ENCODE results near the gene CACNA2D4.

Gene CACNA2D4

GRCh38 chr12:1886396-1887008, 31.9 kb downstream of the CACNA2D4 start:
- DNase-seq, result no peak

- DNase-seq, result no peak
These were observed 32.7 kb downstream of the CACNA2D4 start for GRCh38 chr12:1885599-1886245.

- no peak for DNase-seq
These were observed 33.3 kb downstream of the CACNA2D4 start for GRCh38 chr12:1885082-1885596.

- no peak for DNase-seq
These were observed 33.8 kb downstream of the CACNA2D4 start for GRCh38 chr12:1884651-1885050.

GRCh38 chr12:1883513-1883912, 34.9 kb downstream of the CACNA2D4 start:
- no peak for DNase-seq

- no peak for DNase-seq
These were observed 35.5 kb downstream of the CACNA2D4 start for GRCh38 chr12:1882850-1883470.

GRCh38 chr12:1882405-1882804, 36.0 kb downstream of the CACNA2D4 start:
- no peak for DNase-seq

GRCh38 chr12:1881936-1882335, 36.5 kb downstream of the CACNA2D4 start:
- DNase-seq, result no peak

- DNase-seq, result no peak
These were observed 37.2 kb downstream of the CACNA2D4 start for GRCh38 chr12:1881301-1881700.

- no peak for DNase-seq
These were observed 37.6 kb downstream of the CACNA2D4 start for GRCh38 chr12:1880876-1881275.

- no peak for DNase-seq
These were observed 38.2 kb downstream of the CACNA2D4 start for GRCh38 chr12:1880153-1880845.

- no peak for DNase-seq
These were observed 38.8 kb downstream of the CACNA2D4 start for GRCh38 chr12:1879633-1880032.

GRCh38 chr12:1878695-1879094, 39.8 kb downstream of the CACNA2D4 start:
- DNase-seq, result no peak

- DNase-seq, result no peak
These were observed 40.2 kb downstream of the CACNA2D4 start for GRCh38 chr12:1878214-1878613.

- DNase-seq, result no peak
These were observed 41.1 kb downstream of the CACNA2D4 start for GRCh38 chr12:1877169-1877878.

GRCh38 chr12:1876086-1876485, 42.4 kb downstream of the CACNA2D4 start:
- DNase-seq, result no peak

GRCh38 chr12:1875608-1876007, 42.8 kb downstream of the CACNA2D4 start:
- no peak for DNase-seq

- no peak for DNase-seq
These were observed 44.6 kb downstream of the CACNA2D4 start for GRCh38 chr12:1873531-1874510.

- no peak for DNase-seq
These were observed 46.0 kb downstream of the CACNA2D4 start for GRCh38 chr12:1872448-1872847.

- DNase-seq, result no peak
These were observed 46.5 kb downstream of the CACNA2D4 start for GRCh38 chr12:1872001-1872400.
